ENCODE results near the gene SCAPER. TPM values are rescaled to one million over a fixed set of nuclear protein-coding genes. Genes with fewer than 3 reads are reported as not detected.
"Not testable (repeated sequence)": the region's sequence is repeated elsewhere in the genome, so short reads cannot be mapped to it uniquely, and the experiment has no call there.

SCAPER gene
- total RNA-seq, 1 experiment from 2014 or later: 6.3 TPM

- H4K20me1 ChIP-seq (ENCODE audit: insufficient read depth, low read depth, low read length): 0 out of 2 replicates have a peak, but pooled peaks cover 5% of the 10 kb centered on the region
Observed at GRCh38 chr15:76840830-76841460, 64.2 kb downstream of the SCAPER start.

GRCh38 chr15:76839173-76839572 lies 66.0 kb downstream of the SCAPER start:
- 0 out of 2 replicates have a peak, but pooled peaks cover 5% of the 10 kb centered on the region for H4K20me1 ChIP-seq (ENCODE audit: insufficient read depth, low read depth, low read length)
- no peaks in the 10 kb centered on the region for H3K4me1 ChIP-seq (ENCODE audit: low read length)
- no peak overlapping the region for H3K4me2 ChIP-seq (ENCODE audit: low read depth, low read length, poor library complexity, severe bottlenecking)
- no peak overlapping the region for H3K27ac ChIP-seq (ENCODE audit: low read length)
- DNase-seq: no peak
- no peaks in the 10 kb centered on the region for H3K9me2 ChIP-seq (replicated peaks; ENCODE audit: insufficient read depth, low read length)
- no peak overlapping the region for H2AFZ ChIP-seq (ENCODE audit: low read length)
- H3K79me2 ChIP-seq (ENCODE audit: low read length): no peaks in the 10 kb centered on the region
- H3K9ac ChIP-seq (ENCODE audit: low read length): no peak overlapping the region
- H3K4me3 ChIP-seq (ENCODE audit: low read length): no peak overlapping the region
- no peaks in the 10 kb centered on the region for H3K9me3 ChIP-seq (ENCODE audit: low read length)
- no peaks in the 10 kb centered on the region for H3K36me3 ChIP-seq (ENCODE audit: insufficient read depth, low read length)
- no peaks in the 10 kb centered on the region for H3K27me3 ChIP-seq (ENCODE audit: low read length)

More at GRCh38 chr15:76840830-76841460, 64.2 kb downstream of the SCAPER start:
- no peak overlapping the region for H3K9ac ChIP-seq (ENCODE audit: low read length)
- H3K4me3 ChIP-seq (ENCODE audit: low read length): no peak overlapping the region
- H3K9me2 ChIP-seq (replicated peaks; ENCODE audit: insufficient read depth, low read length): no peaks in the 10 kb centered on the region
- no peaks in the 10 kb centered on the region for H3K36me3 ChIP-seq (ENCODE audit: insufficient read depth, low read length)
- H3K27ac ChIP-seq (ENCODE audit: low read length): no peak overlapping the region
- no peak overlapping the region for H2AFZ ChIP-seq (ENCODE audit: low read length)
- H3K9me3 ChIP-seq (ENCODE audit: low read length): no peaks in the 10 kb centered on the region
- peak; percentile 62 for DNase-seq
- H3K79me2 ChIP-seq (ENCODE audit: low read length): no peaks in the 10 kb centered on the region
- no peaks in the 10 kb centered on the region for H3K27me3 ChIP-seq (ENCODE audit: low read length)
- H3K4me1 ChIP-seq (ENCODE audit: low read length): no peaks in the 10 kb centered on the region
- H3K4me2 ChIP-seq (ENCODE audit: low read depth, low read length, poor library complexity, severe bottlenecking): no peak overlapping the region

- Histone ChIP-seq H2AFZ (ENCODE audit: low read length) (no peak overlapping the region), H3K36me3 (ENCODE audit: insufficient read depth, low read length) (no peaks in the 10 kb centered on the region), H3K4me1 (ENCODE audit: low read length) (no peaks in the 10 kb centered on the region), H3K27ac (ENCODE audit: low read length) (no peak overlapping the region), H3K27me3 (ENCODE audit: low read length) (no peaks in the 10 kb centered on the region), H3K4me3 (ENCODE audit: low read length) (no peak overlapping the region), H3K9me2 (replicated peaks; ENCODE audit: insufficient read depth, low read length) (no peaks in the 10 kb centered on the region), H3K79me2 (ENCODE audit: low read length) (no peaks in the 10 kb centered on the region), H4K20me1 (ENCODE audit: insufficient read depth, low read depth, low read length) (0 out of 2 replicates have a peak, but pooled peaks cover 8% of the 10 kb centered on the region), H3K4me2 (ENCODE audit: low read depth, low read length, poor library complexity, severe bottlenecking) (no peak overlapping the region), H3K9ac (ENCODE audit: low read length) (no peak overlapping the region), H3K9me3 (ENCODE audit: low read length) (no peaks in the 10 kb centered on the region)
- no peak for DNase-seq
Observed at GRCh38 chr15:76837474-76837873, 67.7 kb downstream of the SCAPER start.

- no peaks in the 10 kb centered on the region for H3K79me2 ChIP-seq (ENCODE audit: low read length)
- no peak overlapping the region for H3K9ac ChIP-seq (ENCODE audit: low read length)
- H4K20me1 ChIP-seq (ENCODE audit: insufficient read depth, low read depth, low read length): peaks cover 3% of the 10 kb centered on the region; the same call in 1 of the 2 replicates
- no peak overlapping the region for H3K4me3 ChIP-seq (ENCODE audit: low read length)
- DNase-seq: no peak
- no peaks in the 10 kb centered on the region for H3K9me2 ChIP-seq (replicated peaks; ENCODE audit: insufficient read depth, low read length)
- H3K9me3 ChIP-seq (ENCODE audit: low read length): no peaks in the 10 kb centered on the region
- no peaks in the 10 kb centered on the region for H3K36me3 ChIP-seq (ENCODE audit: insufficient read depth, low read length)
- no peak overlapping the region for H2AFZ ChIP-seq (ENCODE audit: low read length)
- H3K27ac ChIP-seq (ENCODE audit: low read length): no peak overlapping the region
- H3K27me3 ChIP-seq (ENCODE audit: low read length): no peaks in the 10 kb centered on the region
- H3K4me2 ChIP-seq (ENCODE audit: low read depth, low read length, poor library complexity, severe bottlenecking): no peak overlapping the region
- peaks cover 5% of the 10 kb centered on the region for H3K4me1 ChIP-seq (ENCODE audit: low read length)
Observed at GRCh38 chr15:76829939-76830338, 75.2 kb downstream of the SCAPER start.

- Histone ChIP-seq H3K4me3 (ENCODE audit: low read length) (no peak overlapping the region), H2AFZ (ENCODE audit: low read length) (no peak overlapping the region), H3K27me3 (ENCODE audit: low read length) (no peaks in the 10 kb centered on the region), H3K4me1 (ENCODE audit: low read length) (no peaks in the 10 kb centered on the region), H3K9me2 (replicated peaks; ENCODE audit: insufficient read depth, low read length) (no peaks in the 10 kb centered on the region), H4K20me1 (ENCODE audit: insufficient read depth, low read depth, low read length) (no peaks in the 10 kb centered on the region), H3K36me3 (ENCODE audit: insufficient read depth, low read length) (no peaks in the 10 kb centered on the region), H3K79me2 (ENCODE audit: low read length) (no peaks in the 10 kb centered on the region), H3K9me3 (ENCODE audit: low read length) (no peaks in the 10 kb centered on the region), H3K9ac (ENCODE audit: low read length) (no peak overlapping the region), H3K27ac (ENCODE audit: low read length) (no peak overlapping the region), H3K4me2 (ENCODE audit: low read depth, low read length, poor library complexity, severe bottlenecking) (no peak overlapping the region)
- DNase-seq: no peak
Observed at GRCh38 chr15:76823890-76824289, 81.2 kb downstream of the SCAPER start.

- H4K20me1 ChIP-seq (ENCODE audit: insufficient read depth, low read depth, low read length): no peaks in the 10 kb centered on the region
- no peak overlapping the region for H3K9ac ChIP-seq (ENCODE audit: low read length)
- H3K9me2 ChIP-seq (replicated peaks; ENCODE audit: insufficient read depth, low read length): no peaks in the 10 kb centered on the region
- H3K79me2 ChIP-seq (ENCODE audit: low read length): no peaks in the 10 kb centered on the region
- no peaks in the 10 kb centered on the region for H3K9me3 ChIP-seq (ENCODE audit: low read length)
- no peaks in the 10 kb centered on the region for H3K4me1 ChIP-seq (ENCODE audit: low read length)
- H3K4me3 ChIP-seq (ENCODE audit: low read length): no peak overlapping the region
- H3K4me2 ChIP-seq (ENCODE audit: low read depth, low read length, poor library complexity, severe bottlenecking): no peak overlapping the region
- H3K27ac ChIP-seq (ENCODE audit: low read length): no peak overlapping the region
- no peak overlapping the region for H2AFZ ChIP-seq (ENCODE audit: low read length)
- H3K36me3 ChIP-seq (ENCODE audit: insufficient read depth, low read length): no peaks in the 10 kb centered on the region
- H3K27me3 ChIP-seq (ENCODE audit: low read length): no peaks in the 10 kb centered on the region
- no peak for DNase-seq
Observed at GRCh38 chr15:76823303-76823702, 81.8 kb downstream of the SCAPER start.

GRCh38 chr15:76818926-76819325 lies 86.2 kb downstream of the SCAPER start:
- H3K36me3 ChIP-seq (ENCODE audit: insufficient read depth, low read length); H3K9me3 ChIP-seq (ENCODE audit: low read length); H3K4me2 ChIP-seq (ENCODE audit: low read depth, low read length, poor library complexity, severe bottlenecking); H2AFZ ChIP-seq (ENCODE audit: low read length); H4K20me1 ChIP-seq (ENCODE audit: insufficient read depth, low read depth, low read length); DNase-seq; H3K27ac ChIP-seq (ENCODE audit: low read length); H3K4me1 ChIP-seq (ENCODE audit: low read length); H3K79me2 ChIP-seq (ENCODE audit: low read length); H3K9ac ChIP-seq (ENCODE audit: low read length); H3K9me2 ChIP-seq (replicated peaks; ENCODE audit: insufficient read depth, low read length); H3K4me3 ChIP-seq (ENCODE audit: low read length); H3K27me3 ChIP-seq (ENCODE audit: low read length): not testable (repeated sequence)

- H3K4me3 ChIP-seq (ENCODE audit: low read length): no peak overlapping the region
- DNase-seq: no peak
- H3K36me3 ChIP-seq (ENCODE audit: insufficient read depth, low read length): no peaks in the 10 kb centered on the region
- H3K4me1 ChIP-seq (ENCODE audit: low read length): no peaks in the 10 kb centered on the region
- H4K20me1 ChIP-seq (ENCODE audit: insufficient read depth, low read depth, low read length): no peaks in the 10 kb centered on the region
- H3K27ac ChIP-seq (ENCODE audit: low read length): no peak overlapping the region
- H2AFZ ChIP-seq (ENCODE audit: low read length): no peak overlapping the region
- H3K4me2 ChIP-seq (ENCODE audit: low read depth, low read length, poor library complexity, severe bottlenecking): no peak overlapping the region
- no peaks in the 10 kb centered on the region for H3K9me2 ChIP-seq (replicated peaks; ENCODE audit: insufficient read depth, low read length)
- H3K9ac ChIP-seq (ENCODE audit: low read length): no peak overlapping the region
- H3K9me3 ChIP-seq (ENCODE audit: low read length): no peaks in the 10 kb centered on the region
- H3K79me2 ChIP-seq (ENCODE audit: low read length): no peaks in the 10 kb centered on the region
- no peaks in the 10 kb centered on the region for H3K27me3 ChIP-seq (ENCODE audit: low read length)
Observed at GRCh38 chr15:76815421-76815820, 89.7 kb downstream of the SCAPER start.
